IgD-negative memory B cell (primary cell): ENCODE results near the gene ZNF76. TPM values are rescaled to one million over a fixed set of nuclear protein-coding genes. Genes with fewer than 3 reads are reported as not detected.
"Not testable (repeated sequence)": the region's sequence is repeated elsewhere in the genome, so short reads cannot be mapped to it uniquely, and the experiment has no call there.

ENCODE experiments used
- H3K27ac Mint-ChIP-seq, 3 donors: one replicate each; pipeline ENCODE4 v1.8.0; 2020 to 2022; ENCODE audit warnings: mild to moderate bottlenecking in 3 of 3, mixed read lengths in 3 of 3, moderate library complexity in 1 of 3
- H3K27me3 Mint-ChIP-seq: one replicate; pipeline ENCODE4 v1.8.0; 2021; ENCODE audit warnings: mixed read lengths
- H3K36me3 Mint-ChIP-seq: one replicate; pipeline ENCODE4 v1.8.0; 2020; ENCODE audit warnings: mild to moderate bottlenecking, mixed read lengths
- H3K4me1 Mint-ChIP-seq, 3 donors: one replicate each; pipeline ENCODE4 v1.8.0; 2020 to 2022; ENCODE audit warnings: mixed read lengths in 3 of 3, mild to moderate bottlenecking in 1 of 3
- H3K4me3 Mint-ChIP-seq, 4 donors: one replicate each; pipeline ENCODE4 v1.8.0; 2020 to 2022; ENCODE audit warnings: mild to moderate bottlenecking in 4 of 4, mixed read lengths in 4 of 4, moderate library complexity in 3 of 4
- H3K9me3 Mint-ChIP-seq, 3 donors: one replicate each; pipeline ENCODE4 v1.8.0; 2020 to 2021; ENCODE audit warnings: mixed read lengths in 3 of 3, mild to moderate bottlenecking in 1 of 3
- polyA plus RNA-seq: library from polyadenylated mRNA; unstranded; fragments of 300-500 nt; fragmentation: Illumina TruSeq; gene quantifications from one replicate; pipeline ENCODE4 v1.2.3, GENCODE V29; 2021

The ZNF76 gene
- polyA plus RNA-seq, 1 donor from 2014 or later = 41.5 TPM

GRCh38 chr6:35311390-35312075, 52.0 kb downstream of the ZNF76 start:
- H3K4me3 Mint-ChIP-seq = peak overlapping the region; percentile 68 to 92 (median 78)
- H3K9me3 Mint-ChIP-seq = no peaks in the 10 kb centered on the region
- peaks cover 4% of the 10 kb centered on the region for H3K36me3 Mint-ChIP-seq
- peak overlapping the region; percentile 87 to 97 (median 97) for H3K27ac Mint-ChIP-seq
- no peaks in the 10 kb centered on the region for H3K27me3 Mint-ChIP-seq
- H3K4me1 Mint-ChIP-seq = peaks cover 43 to 64% (median 49%) of the 10 kb centered on the region in 3 donors

GRCh38 chr6:35312076-35312800, 52.7 kb downstream of the ZNF76 start:
- Mint-ChIP-seq H3K4me3 (peak overlapping the region; percentile 68 to 92 (median 78)), H3K27me3 (no peaks in the 10 kb centered on the region), H3K36me3 (peaks cover 4% of the 10 kb centered on the region), H3K27ac (peak overlapping the region; percentile 87 to 97 (median 97)), H3K4me1 (peaks cover 38 to 57% (median 52%) of the 10 kb centered on the region in 3 donors), H3K9me3 (no peaks in the 10 kb centered on the region)

GRCh38 chr6:35312807-35313206, 53.3 kb downstream of the ZNF76 start:
- Mint-ChIP-seq H3K27ac (peak overlapping the region; percentile 53 to 97 (median 97)), H3K36me3 (peaks cover 4% of the 10 kb centered on the region), H3K9me3 (no peaks in the 10 kb centered on the region), H3K4me1 (peaks cover 38 to 55% (median 49%) of the 10 kb centered on the region in 3 donors), H3K27me3 (no peaks in the 10 kb centered on the region), H3K4me3 (peak overlapping the region; percentile 12 to 83 (median 26))

GRCh38 chr6:35317483-35318195, 58.1 kb downstream of the ZNF76 start:
- Mint-ChIP-seq H3K36me3 (peaks cover 10% of the 10 kb centered on the region), H3K9me3 (no peaks in the 10 kb centered on the region), H3K4me3 (no peak overlapping the region), H3K27ac (no peak overlapping the region), H3K27me3 (no peaks in the 10 kb centered on the region), H3K4me1 (peaks cover 13 to 23% (median 15%) of the 10 kb centered on the region in 3 donors)

GRCh38 chr6:35318196-35319171, 58.9 kb downstream of the ZNF76 start:
- peaks cover 10 to 19% (median 10%) of the 10 kb centered on the region in 3 donors for H3K4me1 Mint-ChIP-seq
- peak overlapping the region in 1 of 4 donors; percentile 49 for H3K4me3 Mint-ChIP-seq
- no peaks in the 10 kb centered on the region for H3K9me3 Mint-ChIP-seq
- H3K27ac Mint-ChIP-seq = no peak overlapping the region
- peaks cover 8% of the 10 kb centered on the region for H3K36me3 Mint-ChIP-seq
- H3K27me3 Mint-ChIP-seq = no peaks in the 10 kb centered on the region

- H3K9me3 Mint-ChIP-seq = no peaks in the 10 kb centered on the region
- H3K36me3 Mint-ChIP-seq = peaks cover 6% of the 10 kb centered on the region
- H3K27me3 Mint-ChIP-seq = no peaks in the 10 kb centered on the region
- H3K4me1 Mint-ChIP-seq = peaks cover 4 to 12% (median 6%) of the 10 kb centered on the region in 3 donors
- no peak overlapping the region for H3K4me3 Mint-ChIP-seq
- H3K27ac Mint-ChIP-seq = no peak overlapping the region
Measured at GRCh38 chr6:35319346-35320030, 60.0 kb downstream of the ZNF76 start.

- Mint-ChIP-seq H3K27me3 (no peaks in the 10 kb centered on the region), H3K9me3 (no peaks in the 10 kb centered on the region), H3K4me1 (peaks cover 0 to 12% (median under 1%) of the 10 kb centered on the region in 3 donors), H3K4me3 (no peak overlapping the region), H3K36me3 (peaks cover 6% of the 10 kb centered on the region), H3K27ac (peak overlapping the region in 1 of 3 donors; percentile 50)
Measured at GRCh38 chr6:35320031-35320410, 60.5 kb downstream of the ZNF76 start.

- Mint-ChIP-seq H3K36me3 (peaks cover 6% of the 10 kb centered on the region), H3K4me3 (no peak overlapping the region), H3K4me1 (peaks cover 0 to 12% (median 0%) of the 10 kb centered on the region in 3 donors), H3K27ac (no peak overlapping the region), H3K9me3 (no peaks in the 10 kb centered on the region), H3K27me3 (no peaks in the 10 kb centered on the region)
Measured at GRCh38 chr6:35321091-35321490, 61.6 kb downstream of the ZNF76 start.

- Mint-ChIP-seq H3K4me1 (peaks cover 7 to 15% (median 13%) of the 10 kb centered on the region in 3 donors), H3K4me3 (peak overlapping the region in 1 of 4 donors; percentile 14), H3K36me3 (peaks cover 5% of the 10 kb centered on the region), H3K27me3 (no peaks in the 10 kb centered on the region), H3K27ac (peak overlapping the region in 2 of 3 donors; percentile 4), H3K9me3 (no peaks in the 10 kb centered on the region)
Measured at GRCh38 chr6:35327349-35328027, 68.0 kb downstream of the ZNF76 start.

GRCh38 chr6:35328108-35328723, 68.7 kb downstream of the ZNF76 start:
- Mint-ChIP-seq H3K9me3 (no peaks in the 10 kb centered on the region), H3K4me3 (no peak overlapping the region), H3K27me3 (no peaks in the 10 kb centered on the region), H3K4me1 (peaks cover 7 to 13% (median 11%) of the 10 kb centered on the region in 3 donors), H3K36me3 (peaks cover 4% of the 10 kb centered on the region), H3K27ac (no peak overlapping the region)

GRCh38 chr6:35328965-35329364, 69.4 kb downstream of the ZNF76 start:
- not testable (repeated sequence) for H3K27me3 Mint-ChIP-seq, H3K4me3 Mint-ChIP-seq, H3K9me3 Mint-ChIP-seq, H3K27ac Mint-ChIP-seq, H3K36me3 Mint-ChIP-seq
- H3K4me1 Mint-ChIP-seq = peaks cover 7 to 13% (median 11%) of the 10 kb centered on the region in 3 donors

GRCh38 chr6:35330541-35331119, 71.1 kb downstream of the ZNF76 start:
- Mint-ChIP-seq H3K4me1 (peaks cover 7 to 13% (median 13%) of the 10 kb centered on the region in 3 donors), H3K36me3 (peaks cover 4% of the 10 kb centered on the region), H3K9me3 (peaks cover 0 to 6% (median 3%) of the 10 kb centered on the region in 3 donors), H3K27ac (no peak overlapping the region), H3K4me3 (no peak overlapping the region), H3K27me3 (no peaks in the 10 kb centered on the region)
